Panc1 (cell line): ENCODE results near the gene REC114. TPM values are rescaled to one million over a fixed set of nuclear protein-coding genes. Genes with fewer than 3 reads are reported as not detected.

ENCODE experiments used
- ATAC-seq: fragments of 200-7000 bp; cut with Tn5 transposase; 2 replicates; pipeline ENCODE4 v1.9.1; 2020; ENCODE audit warnings: mild to moderate bottlenecking, moderate library complexity
- BruUV-seq: library from RNA; stranded (reverse); fragments of 400-500 nt; replicated peaks from 2 replicates; lab custom pipeline; 2021; lab: Mats Ljungman, UMichigan
- CTCF ChIA-PET: fragments of 300-600 bp; sonication (Branson Sonifier 250); formaldehyde crosslinking; loops from one replicate; lab custom pipeline; 2022; ENCODE audit warnings: antibody characterized with exemption; lab: Charles Lee
- POLR2A ChIA-PET: fragments of 300-600 bp; sonication (Branson Sonifier 250); formaldehyde crosslinking; loops from one replicate; lab custom pipeline; 2022; ENCODE audit warnings: antibody characterized with exemption; lab: Charles Lee
- DNase-seq: peaks from one replicate; pipeline ENCODE4 v3.0.0-alpha.2; 2010; ENCODE audit warnings: low read depth, low spot score
- H3K27ac ChIP-seq: 2 replicates; pipeline ENCODE4 v1.5.1; 2011; ENCODE audit warnings: mild to moderate bottlenecking, low read length, inconsistent platforms
- H3K27me3 ChIP-seq: fragments of 200-500 bp; sonication (Bioruptor generic); 2 replicates; pipeline ENCODE4 v1.6.0; 2014; ENCODE audit warnings: low read length, inconsistent platforms; ENCODE audit not compliant: control insufficient read depth, insufficient read depth
- H3K36me3 ChIP-seq: fragments of 200-500 bp; sonication (Bioruptor generic); 2 replicates; pipeline ENCODE4 v1.5.1; 2014; ENCODE audit warnings: inconsistent platforms, mild to moderate bottlenecking, low read length, moderate library complexity; ENCODE audit not compliant: control insufficient read depth, insufficient read depth
- H3K4me1 ChIP-seq: 2 replicates; pipeline ENCODE4 v1.5.1; 2011; ENCODE audit warnings: inconsistent platforms, mild to moderate bottlenecking, low read length, moderate library complexity; ENCODE audit not compliant: control insufficient read depth, insufficient read depth
- H3K4me3 ChIP-seq, 2 experiments: 2 replicates each; pipeline ENCODE4 v1.5.1; 2011 to 2012; ENCODE audit warnings: low read depth in 2 of 2, low read length in 2 of 2, mild to moderate bottlenecking in 2 of 2, inconsistent platforms in 1 of 2, moderate library complexity in 1 of 2
- H3K9me3 ChIP-seq: fragments of 200-500 bp; sonication (Bioruptor generic); 2 replicates; pipeline ENCODE4 v1.5.1; 2014; ENCODE audit warnings: low read depth, mild to moderate bottlenecking, inconsistent platforms, low read length, moderate library complexity; ENCODE audit not compliant: control insufficient read depth, insufficient read depth
- POLR2AphosphoS5 ChIP-seq: IDR thresholded peaks from 2 replicates; pipeline ENCODE4 v1.6.1; 2012; ENCODE audit warnings: mild to moderate bottlenecking, low read depth, low read length, moderate library complexity
- SIN3A ChIP-seq: IDR thresholded peaks from 2 replicates; pipeline ENCODE4 v1.6.1; 2012; ENCODE audit warnings: low read depth, mild to moderate bottlenecking, low read length, moderate library complexity, borderline replicate concordance; ENCODE audit not compliant: insufficient read depth
- TCF7L2 ChIP-seq: IDR thresholded peaks from 2 replicates; pipeline ENCODE4 v1.6.1; 2011; ENCODE audit warnings: mild to moderate bottlenecking, low read depth, low read length, inconsistent platforms
- in situ Hi-C: cut with HindIII; loops from 2 replicates; pipeline ENCODE4 v1.10.0; 2016; ENCODE audit warnings: low sequenced_read_pairs, low pct_unique_long_range_greater_than_20kb
- intact Hi-C: fragments of 100-400 bp; cut with micrococcal nuclease; formaldehyde crosslinking; loops from one replicate; pipeline ENCODE4 v1.10.0; 2022; ENCODE audit not compliant: unreplicated experiment
- total RNA-seq: library from RNA; stranded (reverse); gene quantifications from one replicate; pipeline ENCODE4 v1.2.1, GENCODE V29; 2021; ENCODE audit not compliant: unreplicated experiment
- TF ChIP-seq, protein P1 (sequence below), 2 experiments: IDR thresholded peaks; 2 replicates each; pipeline ENCODE4 v1.6.1; 2011 to 2012; ENCODE audit warnings: low read depth in 2 of 2, control low read depth in 1 of 2, low read length in 1 of 2, mild to moderate bottlenecking in 1 of 2, moderate library complexity in 1 of 2; ENCODE audit not compliant: insufficient read depth in 1 of 2
- TF ChIP-seq, protein P2 (sequence below): fragments of 450-650 bp; IDR thresholded peaks from 2 replicates; pipeline ENCODE4 v1.5.1; 2017; ENCODE audit warnings: mild to moderate bottlenecking

REC114 gene
- total RNA-seq, 1 experiment from 2014 or later = not detected

DNA sequence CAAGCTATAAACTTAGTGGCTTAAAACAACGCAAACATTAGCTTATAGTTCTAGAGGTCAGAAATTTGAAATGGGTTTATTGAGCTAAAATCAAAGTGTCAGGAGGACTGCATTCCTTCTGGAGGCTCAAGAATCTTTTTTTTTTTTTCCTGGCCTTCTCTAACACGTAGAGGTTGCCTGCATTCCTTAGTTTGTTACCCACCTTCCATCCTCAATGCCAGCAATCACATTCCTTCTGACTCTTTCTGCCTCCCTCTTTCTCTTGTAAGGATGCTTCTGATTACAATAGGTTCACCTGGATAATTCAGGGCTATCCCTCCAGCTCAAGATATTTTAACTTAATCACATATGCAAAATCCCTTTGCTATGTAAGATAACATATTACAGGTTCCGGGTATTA, 24.8 kb downstream of the REC114 start:
- BruUV-seq = no TSS peak
- no peak for DNase-seq
- H3K4me3 ChIP-seq = no peak overlapping the region
- in situ Hi-C loops (no loop called here), intact Hi-C loops (no loop called here)
- H3K4me1 ChIP-seq = no peaks in the 10 kb centered on the region
- TF ChIP-seq POLR2AphosphoS5 (no peak), TCF7L2 (no peak)
- no peak for ATAC-seq
- CTCF ChIA-PET = no interaction called here
- no peaks in the 10 kb centered on the region for H3K36me3 ChIP-seq
- no peaks in the 10 kb centered on the region; the same call in 1 of the 2 replicates for H3K27me3 ChIP-seq
- POLR2A ChIA-PET = no interaction called here
- no peaks in the 10 kb centered on the region for H3K9me3 ChIP-seq
- no peak overlapping the region for H3K27ac ChIP-seq

DNA sequence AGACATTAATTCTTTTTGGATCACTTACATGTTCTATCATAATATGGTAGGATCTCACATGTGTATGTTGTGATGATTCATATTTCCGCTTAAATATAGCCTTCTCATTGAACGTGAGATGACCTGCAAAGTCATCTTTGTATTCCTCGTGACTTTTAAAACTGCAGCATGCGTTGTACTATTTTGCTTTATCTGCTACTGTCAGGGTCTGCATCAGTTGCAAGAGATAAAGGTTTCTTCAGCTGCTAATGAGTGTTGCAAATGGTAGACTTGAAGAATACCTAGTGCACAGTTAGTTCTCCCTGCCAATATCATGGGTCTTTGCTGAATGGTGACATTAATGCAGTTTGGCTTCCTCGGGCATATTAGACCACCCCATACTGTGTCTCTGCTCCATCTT, 31.8 kb downstream of the REC114 start:
- in situ Hi-C loops = no loop called here
- Histone ChIP-seq H3K27ac (no peak overlapping the region), H3K36me3 (no peaks in the 10 kb centered on the region), H3K4me1 (no peaks in the 10 kb centered on the region), H3K27me3 (peaks cover 5% of the 10 kb centered on the region; the same call in 1 of the 2 replicates), H3K4me3 (no peak overlapping the region), H3K9me3 (no peaks in the 10 kb centered on the region)
- BruUV-seq = no TSS peak
- intact Hi-C loops = loop anchor here (10.0 kb wide), 1 partner anchor 60 kb away; no protein-coding TSS in a partner anchor
- ChIA-PET POLR2A (no interaction called here), CTCF (no interaction called here)
- DNase-seq (no peak), ATAC-seq (no peak)
- TF ChIP-seq, protein P1, sequence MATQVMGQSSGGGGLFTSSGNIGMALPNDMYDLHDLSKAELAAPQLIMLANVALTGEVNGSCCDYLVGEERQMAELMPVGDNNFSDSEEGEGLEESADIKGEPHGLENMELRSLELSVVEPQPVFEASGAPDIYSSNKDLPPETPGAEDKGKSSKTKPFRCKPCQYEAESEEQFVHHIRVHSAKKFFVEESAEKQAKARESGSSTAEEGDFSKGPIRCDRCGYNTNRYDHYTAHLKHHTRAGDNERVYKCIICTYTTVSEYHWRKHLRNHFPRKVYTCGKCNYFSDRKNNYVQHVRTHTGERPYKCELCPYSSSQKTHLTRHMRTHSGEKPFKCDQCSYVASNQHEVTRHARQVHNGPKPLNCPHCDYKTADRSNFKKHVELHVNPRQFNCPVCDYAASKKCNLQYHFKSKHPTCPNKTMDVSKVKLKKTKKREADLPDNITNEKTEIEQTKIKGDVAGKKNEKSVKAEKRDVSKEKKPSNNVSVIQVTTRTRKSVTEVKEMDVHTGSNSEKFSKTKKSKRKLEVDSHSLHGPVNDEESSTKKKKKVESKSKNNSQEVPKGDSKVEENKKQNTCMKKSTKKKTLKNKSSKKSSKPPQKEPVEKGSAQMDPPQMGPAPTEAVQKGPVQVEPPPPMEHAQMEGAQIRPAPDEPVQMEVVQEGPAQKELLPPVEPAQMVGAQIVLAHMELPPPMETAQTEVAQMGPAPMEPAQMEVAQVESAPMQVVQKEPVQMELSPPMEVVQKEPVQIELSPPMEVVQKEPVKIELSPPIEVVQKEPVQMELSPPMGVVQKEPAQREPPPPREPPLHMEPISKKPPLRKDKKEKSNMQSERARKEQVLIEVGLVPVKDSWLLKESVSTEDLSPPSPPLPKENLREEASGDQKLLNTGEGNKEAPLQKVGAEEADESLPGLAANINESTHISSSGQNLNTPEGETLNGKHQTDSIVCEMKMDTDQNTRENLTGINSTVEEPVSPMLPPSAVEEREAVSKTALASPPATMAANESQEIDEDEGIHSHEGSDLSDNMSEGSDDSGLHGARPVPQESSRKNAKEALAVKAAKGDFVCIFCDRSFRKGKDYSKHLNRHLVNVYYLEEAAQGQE (IDR thresholded peaks at IDR 0.05; ENCODE audit: insufficient read depth in 1 of 2, low read depth in 2 of 2, low read length in 1 of 2) = no peak
- TF ChIP-seq SIN3A (no peak), TCF7L2 (no peak), POLR2AphosphoS5 (no peak)
- TF ChIP-seq, protein P2, sequence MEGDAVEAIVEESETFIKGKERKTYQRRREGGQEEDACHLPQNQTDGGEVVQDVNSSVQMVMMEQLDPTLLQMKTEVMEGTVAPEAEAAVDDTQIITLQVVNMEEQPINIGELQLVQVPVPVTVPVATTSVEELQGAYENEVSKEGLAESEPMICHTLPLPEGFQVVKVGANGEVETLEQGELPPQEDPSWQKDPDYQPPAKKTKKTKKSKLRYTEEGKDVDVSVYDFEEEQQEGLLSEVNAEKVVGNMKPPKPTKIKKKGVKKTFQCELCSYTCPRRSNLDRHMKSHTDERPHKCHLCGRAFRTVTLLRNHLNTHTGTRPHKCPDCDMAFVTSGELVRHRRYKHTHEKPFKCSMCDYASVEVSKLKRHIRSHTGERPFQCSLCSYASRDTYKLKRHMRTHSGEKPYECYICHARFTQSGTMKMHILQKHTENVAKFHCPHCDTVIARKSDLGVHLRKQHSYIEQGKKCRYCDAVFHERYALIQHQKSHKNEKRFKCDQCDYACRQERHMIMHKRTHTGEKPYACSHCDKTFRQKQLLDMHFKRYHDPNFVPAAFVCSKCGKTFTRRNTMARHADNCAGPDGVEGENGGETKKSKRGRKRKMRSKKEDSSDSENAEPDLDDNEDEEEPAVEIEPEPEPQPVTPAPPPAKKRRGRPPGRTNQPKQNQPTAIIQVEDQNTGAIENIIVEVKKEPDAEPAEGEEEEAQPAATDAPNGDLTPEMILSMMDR = no peak

DNA sequence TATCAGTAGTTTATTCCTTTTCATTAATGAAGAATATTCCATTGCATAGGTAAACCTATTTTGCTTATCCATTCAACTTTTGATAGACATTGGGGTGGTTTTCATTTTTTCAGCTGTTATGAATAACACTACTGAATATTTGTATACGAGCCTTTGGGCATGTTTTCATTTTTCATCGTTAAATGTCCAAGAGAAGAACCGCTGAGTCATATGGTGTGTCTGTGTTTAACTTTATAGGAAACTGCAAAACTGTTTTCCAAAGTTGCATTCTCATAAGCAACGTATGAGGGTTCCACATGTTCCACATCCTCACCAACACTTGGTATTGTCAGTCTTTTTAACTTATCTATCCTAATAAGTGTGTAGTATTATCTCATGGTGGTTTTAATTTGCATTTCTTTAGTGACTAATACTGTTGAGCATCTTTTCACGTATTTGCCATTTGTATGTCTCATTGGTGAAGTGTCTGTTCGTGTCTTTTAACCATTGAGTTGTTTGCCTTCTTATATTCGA, 33.8 kb downstream of the REC114 start:
- POLR2A ChIA-PET = no interaction called here
- intact Hi-C loops = loop anchor here (10.0 kb wide), 1 partner anchor 62 kb away; no protein-coding TSS in a partner anchor

More for the DNA sequence above, 33.8 kb downstream of the REC114 start:
- H3K27ac ChIP-seq = no peak overlapping the region
- no peaks in the 10 kb centered on the region for H3K36me3 ChIP-seq
- CTCF ChIA-PET = no interaction called here
- H3K4me3 ChIP-seq = no peak overlapping the region
- TF ChIP-seq, protein P1 (IDR thresholded peaks at IDR 0.05; ENCODE audit: insufficient read depth in 1 of 2, low read depth in 2 of 2, low read length in 1 of 2) = no peak
- no peak for TF ChIP-seq SIN3A
- no TSS peak for BruUV-seq
- H3K4me1 ChIP-seq = no peaks in the 10 kb centered on the region
- no peak for ATAC-seq
- H3K9me3 ChIP-seq = no peaks in the 10 kb centered on the region
- in situ Hi-C loops = no loop called here
- H3K27me3 ChIP-seq = peaks cover 5% of the 10 kb centered on the region; the same call in 1 of the 2 replicates
- no peak for DNase-seq
